ENCODE measurements around the gene FHIT. TPM values are rescaled to one million over a fixed set of nuclear protein-coding genes. Genes with fewer than 3 reads are reported as not detected.

Gene FHIT
- total and polyA plus RNA-seq, 5 experiments from 2014 or later, result 11.7 to 32.3 (median 15.5) TPM

- Mint-ChIP-seq H3K4me3 (no peak overlapping the region), H3K36me3 (peaks cover 2 to 10% (median 8%) of the 10 kb centered on the region in 3 donors), H3K27ac (peak overlapping the region in 1 of 10 donors; percentile 31), H3K4me1 (peaks cover 29 to 57% (median 51%) of the 10 kb centered on the region in 4 donors), H3K9me3 (peaks cover 0 to 23% (median 6%) of the 10 kb centered on the region in 9 donors), H3K27me3 (no peaks in the 10 kb centered on the region)
- ATAC-seq (peak in 1 of 2 donors; percentile 42), DNase-seq (no peak)
- POLR2A ChIA-PET, result no interaction called here
Measured at GRCh38 chr3:60086811-60087210, 1164.4 kb downstream of the FHIT start.

GRCh38 chr3:60085649-60086048 is 1165.6 kb downstream of the FHIT start:
- DNase-seq, result no peak
- Mint-ChIP-seq H3K4me1 (peaks cover 28 to 61% (median 51%) of the 10 kb centered on the region in 4 donors), H3K27ac (no peak overlapping the region), H3K27me3 (no peaks in the 10 kb centered on the region), H3K36me3 (peaks cover 2 to 10% (median 8%) of the 10 kb centered on the region in 3 donors), H3K4me3 (peak overlapping the region in 1 of 10 donors; percentile 11), H3K9me3 (peaks cover 0 to 23% (median 6%) of the 10 kb centered on the region in 9 donors)
- POLR2A ChIA-PET, result no interaction called here
- no peak for ATAC-seq

GRCh38 chr3:60081381-60082095 is 1169.7 kb downstream of the FHIT start:
- peak in 3 of 10 donors; percentile 25 to 55 (median 52) for DNase-seq
- Mint-ChIP-seq H3K4me3 (peak overlapping the region; percentile 52 to 87 (median 80)), H3K9me3 (peaks cover 0 to 24% (median 6%) of the 10 kb centered on the region in 9 donors), H3K36me3 (peaks cover 2 to 10% (median 8%) of the 10 kb centered on the region in 3 donors), H3K27me3 (no peaks in the 10 kb centered on the region), H3K27ac (peak overlapping the region; percentile 75 to 95 (median 90)), H3K4me1 (peaks cover 29 to 71% (median 55%) of the 10 kb centered on the region in 4 donors)
- POLR2A ChIA-PET, result interaction anchor here (0.6 kb wide), 1 partner anchor 71 kb away, joined by 3 read pairs; no protein-coding TSS in a partner anchor
- ATAC-seq, result peak; percentile 53 to 68

GRCh38 chr3:60080648-60081047 is 1170.6 kb downstream of the FHIT start:
- ATAC-seq (peak in 1 of 2 donors; percentile 32), DNase-seq (no peak)
- peak overlapping the region; percentile 15 to 95 (median 79) for H3K27ac Mint-ChIP-seq
- H3K27me3 Mint-ChIP-seq, result no peaks in the 10 kb centered on the region
- POLR2A ChIA-PET, result interaction anchor here (1.2 kb wide), 1 partner anchor 70 kb away, joined by 3 read pairs; no protein-coding TSS in a partner anchor
- H3K4me1 Mint-ChIP-seq, result peaks cover 27 to 73% (median 62%) of the 10 kb centered on the region in 4 donors
- H3K36me3 Mint-ChIP-seq, result peaks cover 2 to 4% (median 2%) of the 10 kb centered on the region in 3 donors
- peaks cover 0 to 15% (median 3%) of the 10 kb centered on the region in 9 donors for H3K9me3 Mint-ChIP-seq
- H3K4me3 Mint-ChIP-seq, result peak overlapping the region in 9 of 10 donors; percentile 34 to 87 (median 74)

- Mint-ChIP-seq H3K4me1 (peaks cover 29 to 79% (median 72%) of the 10 kb centered on the region in 4 donors), H3K27ac (peak overlapping the region; percentile 67 to 95 (median 85)), H3K4me3 (peak overlapping the region; percentile 38 to 87 (median 68)), H3K27me3 (no peaks in the 10 kb centered on the region), H3K9me3 (peaks cover 0 to 5% (median 0%) of the 10 kb centered on the region in 9 donors), H3K36me3 (no peaks in the 10 kb centered on the region)
- peak in 6 of 10 donors; percentile 6 to 48 (median 31) for DNase-seq
- POLR2A ChIA-PET, result no interaction called here
- peak; percentile 59 to 83 for ATAC-seq
Measured at GRCh38 chr3:60079076-60079475, 1172.2 kb downstream of the FHIT start.

- peaks cover 22 to 68% (median 57%) of the 10 kb centered on the region in 4 donors for H3K4me1 Mint-ChIP-seq
- ATAC-seq (peak in 1 of 2 donors; percentile 29), DNase-seq (no peak)
- H3K36me3 Mint-ChIP-seq, result peaks cover 0 to 8% (median 8%) of the 10 kb centered on the region in 3 donors
- H3K4me3 Mint-ChIP-seq, result peak overlapping the region in 9 of 10 donors; percentile 16 to 79 (median 53)
- no peaks in the 10 kb centered on the region for H3K27me3 Mint-ChIP-seq
- H3K27ac Mint-ChIP-seq, result peak overlapping the region in 5 of 10 donors; percentile 41 to 68 (median 65)
- POLR2A ChIA-PET, result interaction anchor here (0.9 to 1.3 kb wide), 2 partner anchors 10 to 59 kb away, joined by 3 to 4 read pairs; no protein-coding TSS in a partner anchor
- H3K9me3 Mint-ChIP-seq, result peaks cover 0 to 11% (median 5%) of the 10 kb centered on the region in 9 donors
Measured at GRCh38 chr3:60076331-60076730, 1174.9 kb downstream of the FHIT start.

GRCh38 chr3:60073942-60074341 is 1177.3 kb downstream of the FHIT start:
- DNase-seq (no peak), ATAC-seq (no peak)
- peak overlapping the region in 1 of 10 donors; percentile 44 for H3K4me3 Mint-ChIP-seq
- POLR2A ChIA-PET, result no interaction called here
- peak overlapping the region in 4 of 10 donors; percentile 2 to 52 (median 22) for H3K27ac Mint-ChIP-seq
- H3K36me3 Mint-ChIP-seq, result peaks cover 3 to 9% (median 8%) of the 10 kb centered on the region in 3 donors
- peaks cover 12 to 44% (median 36%) of the 10 kb centered on the region in 4 donors for H3K4me1 Mint-ChIP-seq
- H3K9me3 Mint-ChIP-seq, result peaks cover 0 to 11% (median 5%) of the 10 kb centered on the region in 9 donors
- no peaks in the 10 kb centered on the region for H3K27me3 Mint-ChIP-seq

- Mint-ChIP-seq H3K4me1 (peaks cover 12 to 37% (median 31%) of the 10 kb centered on the region in 4 donors), H3K4me3 (peak overlapping the region in 2 of 10 donors; percentile 44 to 58), H3K36me3 (peaks cover 3 to 9% (median 8%) of the 10 kb centered on the region in 3 donors), H3K9me3 (peaks cover 0 to 11% (median 5%) of the 10 kb centered on the region in 9 donors), H3K27ac (peak overlapping the region in 7 of 10 donors; percentile 2 to 53 (median 14)), H3K27me3 (no peaks in the 10 kb centered on the region)
- ATAC-seq, result no peak
- no peak for DNase-seq
- POLR2A ChIA-PET, result no interaction called here
Measured at GRCh38 chr3:60073228-60073627, 1178.0 kb downstream of the FHIT start.

- no peak for ATAC-seq
- Mint-ChIP-seq H3K27me3 (peaks cover 0 to 1% (median 0%) of the 10 kb centered on the region in 5 donors), H3K36me3 (peaks cover 3 to 13% (median 9%) of the 10 kb centered on the region in 3 donors), H3K27ac (peak overlapping the region in 1 of 10 donors; percentile 78), H3K4me3 (no peak overlapping the region), H3K4me1 (peaks cover 18 to 28% (median 26%) of the 10 kb centered on the region in 4 donors), H3K9me3 (peaks cover 0 to 11% (median 5%) of the 10 kb centered on the region in 9 donors)
- no peak for DNase-seq
- POLR2A ChIA-PET, result no interaction called here
Measured at GRCh38 chr3:60070366-60070765, 1180.9 kb downstream of the FHIT start.

- no peaks in the 10 kb centered on the region for H3K9me3 Mint-ChIP-seq
- peaks cover 0 to 1% (median 0%) of the 10 kb centered on the region in 5 donors for H3K27me3 Mint-ChIP-seq
- peaks cover 0 to 8% (median 3%) of the 10 kb centered on the region in 3 donors for H3K36me3 Mint-ChIP-seq
- peak overlapping the region; percentile 64 to 95 (median 87) for H3K27ac Mint-ChIP-seq
- peaks cover 33 to 50% (median 46%) of the 10 kb centered on the region in 4 donors for H3K4me1 Mint-ChIP-seq
- ATAC-seq, result peak in 1 of 2 donors; percentile 51
- H3K4me3 Mint-ChIP-seq, result peak overlapping the region in 9 of 10 donors; percentile 1 to 59 (median 43)
- POLR2A ChIA-PET, result interaction anchor here (0.8 to 1.2 kb wide), 2 partner anchors 9 to 11 kb away, joined by 3 to 4 read pairs; no protein-coding TSS in a partner anchor
- no peak for DNase-seq
Measured at GRCh38 chr3:60065227-60065868, 1185.9 kb downstream of the FHIT start.

- H3K4me3 Mint-ChIP-seq, result peak overlapping the region in 7 of 10 donors; percentile 4 to 54 (median 27)
- H3K9me3 Mint-ChIP-seq, result peaks cover 0 to 2% (median 0%) of the 10 kb centered on the region in 9 donors
- peaks cover 29 to 50% (median 45%) of the 10 kb centered on the region in 4 donors for H3K4me1 Mint-ChIP-seq
- DNase-seq, result no peak
- POLR2A ChIA-PET, result interaction anchor here (0.6 to 1.2 kb wide), 3 partner anchors 8 to 193 kb away, joined by 3 read pairs; no protein-coding TSS in a partner anchor
- peaks cover 0 to 1% (median 0%) of the 10 kb centered on the region in 5 donors for H3K27me3 Mint-ChIP-seq
- ATAC-seq, result peak; percentile 65 to 71
- peak overlapping the region in 9 of 10 donors; percentile 78 to 95 (median 87) for H3K27ac Mint-ChIP-seq
- peaks cover 0 to 8% (median 0%) of the 10 kb centered on the region in 3 donors for H3K36me3 Mint-ChIP-seq
Measured at GRCh38 chr3:60064210-60065178, 1186.8 kb downstream of the FHIT start.

Data from naive thymus-derived CD8-positive, alpha-beta T cell (primary cell).